ENCODE measurements around the gene HEG1. TPM values are rescaled to one million over a fixed set of nuclear protein-coding genes. Genes with fewer than 3 reads are reported as not detected.

The HEG1 gene
- total and polyA plus RNA-seq, 2 donors (not counting 3 experiments of a cell fraction or from before 2014, with no cell fraction given), result 50.1 to 106 TPM

GRCh38 chr3:125058529-125058928, 2.7 kb upstream of the HEG1 start:
- peaks cover 19% of the 10 kb centered on the region for H3K79me2 ChIP-seq (ENCODE audit: control insufficient read depth, insufficient read depth, low read length)
- no peak for DNase-seq (ENCODE audit: low read depth, low spot score)
- H2AFZ ChIP-seq (ENCODE audit: low read depth, low read length), result no peak overlapping the region
- H3K4me3 ChIP-seq (replicated peaks in 1 of 3; ENCODE audit: insufficient read depth in 1 of 3, low read depth in 1 of 3, low read length in 3 of 3), result no peak overlapping the region
- no peaks in the 10 kb centered on the region for H3K9me1 ChIP-seq (replicated peaks; ENCODE audit: control insufficient read depth, extremely low read depth, insufficient read depth, low read length)
- CTCF ChIA-PET, result no interaction called here
- no peak overlapping the region for H3K27ac ChIP-seq (ENCODE audit: insufficient read depth, low read depth, low read length)
- no TSS peak for BruUV-seq (replicated peaks)
- no peaks in the 10 kb centered on the region for H3K27me3 ChIP-seq (ENCODE audit: control insufficient read depth in 2 of 2, insufficient read depth in 2 of 2, low read length in 2 of 2)
- TF ChIP-seq JUN (IDR thresholded peaks at IDR 0.05; ENCODE audit: borderline replicate concordance, insufficient read depth, insufficient read length, low read depth) (no peak), EZH2 (IDR thresholded peaks at IDR 0.05; ENCODE audit: borderline replicate concordance, low read depth, low read length, severe bottlenecking) (no peak), GATA2 (IDR thresholded peaks at IDR 0.05; ENCODE audit: insufficient read depth, insufficient read length, low read depth, low read length) (no peak), MAX (IDR thresholded peaks at IDR 0.05; ENCODE audit: insufficient read depth, insufficient read length) (no peak), FOS (IDR thresholded peaks at IDR 0.05; ENCODE audit: borderline replicate concordance, insufficient read depth, low read length) (no peak), CTCF (IDR thresholded peaks at IDR 0.05; ENCODE audit: extremely low read depth in 1 of 2, insufficient read depth in 1 of 2, low read depth in 1 of 2, low read length in 2 of 2) (no peak), POLR2AphosphoS5 (IDR thresholded peaks at IDR 0.05; ENCODE audit: insufficient read depth, low read depth, low read length) (no peak), MYC (IDR thresholded peaks at IDR 0.05; ENCODE audit: low read depth, low read length) (no peak), POLR2A (IDR thresholded peaks at IDR 0.05; ENCODE audit: low read depth, low read length) (no peak)
- intact Hi-C loops (cut with micrococcal nuclease), result loop anchor here (5.0 to 10.0 kb wide), 2 partner anchors 131 to 284 kb away; no protein-coding TSS in a partner anchor
- no peak for FAIRE-seq
- no peak overlapping the region for H3K4me2 ChIP-seq (ENCODE audit: insufficient read depth, low read length)
- no peaks in the 10 kb centered on the region for H4K20me1 ChIP-seq (replicated peaks; ENCODE audit: control insufficient read depth, extremely low read depth, insufficient read depth, low read length)
- dilution Hi-C loops (cut with MboI; ENCODE audit: extremely low pct_ligation_motif_present, low sequenced_read_pairs), result no loop called here
- POLR2A ChIA-PET, result no interaction called here
- no peaks in the 10 kb centered on the region for H3K9me3 ChIP-seq (replicated peaks; ENCODE audit: control insufficient read depth, insufficient read depth, low read length)
- H3K36me3 ChIP-seq (ENCODE audit: control insufficient read depth in 2 of 2, extremely low read depth in 1 of 2, insufficient read depth in 2 of 2, low read length in 2 of 2), result no peaks in the 10 kb centered on the region
- H3K9ac ChIP-seq (replicated peaks; ENCODE audit: extremely low read depth, insufficient read depth, low read length), result no peak overlapping the region
- peaks cover 43% of the 10 kb centered on the region for H3K4me1 ChIP-seq (ENCODE audit: control insufficient read depth, extremely low read depth, insufficient read depth, low read length)
